ENCODE measurements around the gene HAPLN3.

Gene HAPLN3

GRCh38 chr15:88891540-88892254 lies 3.6 kb downstream of the HAPLN3 start:
- no peak for DNase-seq

DNA sequence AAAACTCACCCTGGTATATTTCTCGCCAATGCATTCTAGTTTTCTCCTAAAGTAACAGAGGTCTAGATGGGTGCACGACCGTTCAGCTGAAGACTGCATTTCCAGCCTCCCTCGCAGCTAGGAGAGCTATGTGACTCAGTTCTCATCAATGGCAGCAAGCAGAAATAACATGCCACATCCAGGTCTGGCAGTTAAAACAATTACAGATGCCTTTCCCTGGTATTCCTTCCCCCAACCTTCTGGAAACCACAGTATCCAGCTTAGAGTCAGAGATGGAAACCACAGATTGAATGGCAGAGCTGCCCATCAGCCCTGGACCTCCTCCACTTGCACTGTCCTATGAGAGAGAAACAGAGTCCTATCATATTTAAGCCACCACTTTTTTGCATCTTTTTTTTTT lies 4.8 kb downstream of the HAPLN3 start:
- no peak for DNase-seq

DNA sequence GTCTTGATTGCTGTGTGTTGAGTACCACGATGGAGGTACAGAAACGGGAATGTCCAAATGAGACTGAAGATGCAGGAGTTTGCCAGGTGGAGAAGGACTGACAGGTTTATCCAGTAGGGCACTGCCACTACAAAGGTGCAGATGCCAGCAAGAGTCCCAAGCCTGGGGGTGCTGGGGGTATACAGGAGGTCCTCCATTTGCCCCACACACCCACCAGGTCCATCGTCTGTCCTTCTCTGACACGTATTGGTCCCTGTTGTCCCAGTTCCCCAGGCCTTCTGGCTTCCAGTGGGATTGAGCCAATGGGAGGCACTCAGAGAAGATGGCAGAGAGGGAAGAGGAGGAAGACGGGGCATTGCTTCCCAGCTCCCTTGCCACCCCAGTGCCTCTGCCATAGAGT lies 6.6 kb downstream of the HAPLN3 start:
- DNase-seq = no peak

DNA sequence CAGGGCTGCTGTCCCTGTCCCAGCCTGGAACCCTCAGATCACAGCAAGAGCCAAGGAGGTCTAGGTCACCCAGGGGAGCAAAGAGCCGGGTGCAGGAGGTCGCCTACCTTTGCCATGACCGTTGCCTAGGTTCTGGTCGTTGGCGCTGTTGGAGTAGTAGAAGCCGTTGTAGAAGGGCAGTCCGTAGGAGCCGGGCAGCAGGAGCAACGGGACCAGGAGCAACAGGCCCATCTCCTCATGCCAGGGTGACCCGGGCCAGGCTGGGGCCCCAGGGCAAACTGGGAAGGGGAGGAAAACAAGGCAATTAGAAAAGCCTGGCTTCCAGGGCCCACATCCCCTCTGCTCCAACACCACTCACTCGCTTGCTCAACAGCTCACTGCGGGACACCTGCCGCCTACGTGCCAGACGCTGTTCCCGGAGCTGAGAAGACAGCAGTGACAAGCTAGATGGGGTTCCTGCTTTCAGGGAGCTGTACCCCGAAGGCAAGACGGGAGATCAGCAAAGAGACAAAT lies 8.2 kb downstream of the HAPLN3 start:
- DNase-seq = no peak

DNA sequence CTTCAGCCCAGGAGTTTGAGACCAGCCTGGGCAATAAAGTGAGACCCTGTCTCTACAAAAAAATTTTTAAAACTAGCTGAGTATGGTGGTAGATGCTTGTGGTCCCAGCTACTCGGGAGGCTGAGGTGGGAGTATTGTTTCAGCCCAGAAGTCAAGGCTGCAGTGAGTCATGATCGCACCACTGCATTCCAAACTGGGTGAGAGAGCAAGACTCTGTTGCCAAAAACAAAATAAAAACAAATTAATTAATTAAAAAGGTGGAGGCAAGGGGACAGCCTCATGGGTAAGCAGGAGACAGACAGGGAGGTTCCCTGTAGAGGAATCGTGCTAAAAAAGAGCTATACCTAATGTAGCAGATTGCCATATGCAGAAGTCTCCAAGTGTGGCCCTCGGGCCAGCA lies 12.6 kb downstream of the HAPLN3 start:
- DNase-seq = no peak

- no peak for DNase-seq
Measured at GRCh38 chr15:88881775-88882174, 13.6 kb downstream of the HAPLN3 start.

DNA sequence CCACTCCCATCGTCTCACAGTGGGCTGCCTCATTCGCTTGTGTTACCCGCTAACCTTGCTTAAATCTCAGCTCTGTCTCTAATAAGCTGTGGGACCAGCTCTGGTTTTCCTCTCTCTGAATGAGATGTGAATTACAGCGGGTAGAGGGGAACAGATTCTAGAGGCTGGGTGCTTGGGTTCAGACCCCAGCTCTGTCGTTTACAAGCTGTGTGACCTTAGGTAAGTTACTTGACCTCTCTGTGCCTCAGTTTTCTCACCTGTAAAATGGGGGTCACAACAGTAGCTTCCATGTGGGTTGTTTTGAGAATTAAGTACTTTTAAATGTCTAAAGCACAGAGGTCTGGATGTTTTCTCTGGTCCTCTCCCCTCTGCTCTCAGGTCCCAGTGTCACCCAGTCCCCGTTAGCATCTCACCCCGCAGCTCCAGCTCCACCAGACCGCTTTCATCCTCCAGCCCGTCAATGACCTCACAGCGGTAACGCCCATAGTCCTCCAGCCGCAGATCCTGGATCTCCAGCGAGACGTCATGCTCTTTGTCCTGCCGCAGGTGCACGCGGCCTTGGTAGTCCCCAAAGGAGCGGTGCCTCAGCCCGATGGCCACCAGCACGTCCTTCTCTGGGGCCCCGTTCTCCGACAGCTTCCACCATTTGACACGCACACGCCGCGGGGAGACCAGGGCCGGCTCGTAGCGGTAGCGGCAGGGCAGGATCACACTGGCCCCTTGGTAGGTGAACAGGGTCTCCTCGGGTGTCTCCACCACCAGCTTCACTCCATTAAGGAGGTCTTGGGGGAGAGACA lies 14.2 kb downstream of the HAPLN3 start:
- no peak for DNase-seq

- no peak for DNase-seq
Measured at GRCh38 chr15:88878720-88879184, 16.6 kb downstream of the HAPLN3 start.

DNA sequence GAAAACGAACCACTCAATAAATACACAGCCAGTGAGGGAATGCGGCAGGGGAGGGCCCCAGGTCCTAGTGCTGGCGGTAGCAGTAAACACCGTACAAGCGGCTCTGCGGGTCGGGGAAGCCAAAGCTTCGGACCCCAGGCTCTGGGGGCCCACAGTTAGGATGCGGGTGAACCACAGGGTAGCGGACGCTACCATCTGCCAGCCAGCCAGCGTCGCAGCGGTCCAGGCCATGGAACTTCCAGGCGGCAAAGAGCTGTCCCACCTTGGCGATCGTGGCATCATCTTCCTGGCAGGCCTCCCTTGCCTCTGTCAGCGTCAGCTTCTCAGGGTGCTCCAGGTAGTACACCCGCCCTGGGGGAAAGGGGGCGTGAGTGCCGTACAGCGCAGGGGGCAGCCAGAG lies 17.4 kb downstream of the HAPLN3 start:
- DNase-seq = no peak

DNA sequence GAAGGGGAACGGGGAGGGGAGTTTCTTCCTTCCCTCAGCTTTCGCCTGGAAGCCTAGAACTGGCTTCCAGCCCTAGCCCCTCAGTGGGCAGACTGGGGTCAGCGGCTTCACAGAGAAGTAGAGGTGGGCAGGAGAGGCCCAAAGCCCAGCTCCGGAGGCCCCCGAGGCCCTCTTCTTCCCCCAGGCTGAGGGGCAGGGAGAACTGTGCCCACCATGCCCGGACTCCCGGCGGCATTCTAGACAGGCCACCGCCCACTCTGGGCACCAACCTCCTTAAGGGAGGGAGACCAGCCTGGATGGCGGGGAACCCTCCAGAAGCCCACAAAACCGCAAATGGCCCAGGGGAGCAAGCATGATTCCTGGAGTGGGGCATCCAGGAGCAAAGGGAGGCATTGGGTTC lies 17.9 kb downstream of the HAPLN3 start:
- no peak for DNase-seq

GRCh38 chr15:88876573-88876972 lies 18.8 kb downstream of the HAPLN3 start:
- no peak for DNase-seq

GRCh38 chr15:88874684-88875083 lies 20.7 kb downstream of the HAPLN3 start:
- no peak for DNase-seq

DNA sequence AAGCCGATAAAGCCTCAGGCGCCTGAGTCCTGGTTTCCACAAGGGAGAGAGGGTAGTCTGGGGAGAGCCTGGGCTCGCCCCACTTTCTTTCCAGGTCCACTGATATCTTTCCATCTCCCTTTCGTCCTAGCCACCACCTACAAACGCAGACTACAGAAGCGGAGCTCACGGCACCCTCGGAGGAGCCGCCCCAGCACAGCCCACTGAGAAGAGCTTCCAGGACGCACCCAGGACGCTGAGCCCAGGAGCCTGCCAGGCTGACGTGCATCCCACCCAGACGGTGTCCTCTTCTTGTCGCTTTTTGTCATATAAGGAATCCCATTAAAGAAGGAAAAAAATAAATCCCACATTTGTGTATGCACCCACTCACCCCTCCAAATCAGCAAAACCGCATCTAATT lies 21.1 kb downstream of the HAPLN3 start:
- no peak for DNase-seq

DNA sequence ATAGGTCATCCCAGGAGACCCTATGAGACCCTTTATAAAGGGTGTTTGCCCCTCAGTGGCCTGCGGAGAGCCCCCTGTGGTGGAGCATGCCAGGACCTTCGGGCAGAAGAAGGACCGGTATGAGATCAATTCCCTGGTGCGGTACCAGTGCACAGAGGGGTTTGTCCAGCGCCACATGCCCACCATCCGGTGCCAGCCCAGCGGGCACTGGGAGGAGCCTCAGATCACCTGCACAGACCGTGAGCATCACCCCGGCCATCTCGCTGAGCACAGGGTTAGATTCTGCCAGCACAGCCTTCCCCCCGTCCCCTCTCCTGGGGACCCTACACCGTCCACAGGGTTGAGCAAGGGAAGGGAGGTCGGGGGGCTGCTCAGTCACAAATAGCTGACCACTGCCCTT lies 21.6 kb downstream of the HAPLN3 start:
- no peak for DNase-seq

DNA sequence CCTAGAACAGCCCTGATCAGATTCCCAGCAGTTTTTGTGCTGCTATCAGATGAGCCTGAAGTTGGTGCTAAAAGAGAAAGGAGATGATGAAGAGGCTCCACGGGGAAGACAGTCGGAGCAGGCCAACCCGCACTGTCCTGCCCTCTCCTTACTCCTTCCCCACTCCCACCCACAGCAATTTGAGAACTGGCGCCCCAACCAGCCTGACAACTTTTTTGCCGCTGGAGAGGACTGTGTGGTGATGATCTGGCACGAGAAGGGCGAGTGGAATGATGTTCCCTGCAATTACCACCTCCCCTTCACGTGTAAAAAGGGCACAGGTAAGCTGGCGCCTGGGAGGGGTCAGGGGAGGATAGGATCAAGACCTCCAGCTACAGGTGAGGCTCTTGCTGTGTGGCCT lies 22.6 kb downstream of the HAPLN3 start:
- DNase-seq = no peak

DNA sequence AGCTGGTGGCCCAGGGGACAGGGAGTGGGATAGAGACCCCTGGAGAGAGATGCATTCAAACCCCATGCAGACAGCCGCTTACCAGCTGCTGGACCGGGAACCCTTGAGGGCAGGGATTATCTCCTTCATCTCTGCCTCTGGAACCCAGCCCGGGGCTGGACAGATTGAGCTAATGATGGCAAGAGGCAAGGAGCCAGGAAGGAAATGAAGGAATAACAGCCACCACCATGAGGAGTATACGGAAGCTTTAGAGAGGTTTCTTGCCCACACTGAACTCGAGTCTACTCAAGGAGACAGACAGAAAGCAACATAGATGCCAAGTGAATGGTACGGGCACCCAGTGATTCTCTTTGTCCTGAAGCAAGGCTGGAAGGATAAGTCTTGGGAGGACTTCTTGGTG lies 23.2 kb downstream of the HAPLN3 start:
- DNase-seq = no peak

- no peak for DNase-seq
Measured at GRCh38 chr15:88871313-88871712, 24.0 kb downstream of the HAPLN3 start.

DNA sequence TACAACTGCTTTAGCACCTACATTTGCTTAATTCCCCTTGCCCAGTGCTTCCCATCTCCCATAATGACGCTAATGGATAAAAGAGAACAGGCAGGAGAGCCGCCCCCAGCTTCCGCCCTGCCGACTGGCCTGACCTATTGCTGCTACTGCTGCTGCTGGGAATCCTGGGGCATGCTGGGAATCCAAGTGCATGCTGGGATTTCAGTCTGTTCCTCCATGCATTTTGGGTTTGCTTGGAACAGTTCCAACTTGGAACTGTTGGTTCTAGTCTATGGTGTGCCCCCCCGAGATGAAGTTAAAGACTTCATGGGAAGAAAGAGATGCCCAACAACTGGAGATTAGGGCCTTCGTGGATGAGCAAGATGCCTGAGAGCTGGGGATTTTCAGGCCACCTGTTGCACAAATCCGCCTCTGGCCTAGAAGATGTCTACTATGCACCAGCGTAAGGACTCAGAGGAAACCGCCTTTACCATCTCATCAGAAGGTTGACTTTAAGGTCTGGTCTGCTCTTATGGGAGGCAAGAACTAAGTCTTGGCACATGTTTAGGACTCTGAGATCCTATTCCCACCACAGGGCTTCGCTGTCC lies 29.0 kb downstream of the HAPLN3 start:
- DNase-seq = no peak

GRCh38 chr15:88865498-88866099 lies 29.7 kb downstream of the HAPLN3 start:
- DNase-seq = no peak

GRCh38 chr15:88864861-88865497 lies 30.4 kb downstream of the HAPLN3 start:
- no peak for DNase-seq

DNA sequence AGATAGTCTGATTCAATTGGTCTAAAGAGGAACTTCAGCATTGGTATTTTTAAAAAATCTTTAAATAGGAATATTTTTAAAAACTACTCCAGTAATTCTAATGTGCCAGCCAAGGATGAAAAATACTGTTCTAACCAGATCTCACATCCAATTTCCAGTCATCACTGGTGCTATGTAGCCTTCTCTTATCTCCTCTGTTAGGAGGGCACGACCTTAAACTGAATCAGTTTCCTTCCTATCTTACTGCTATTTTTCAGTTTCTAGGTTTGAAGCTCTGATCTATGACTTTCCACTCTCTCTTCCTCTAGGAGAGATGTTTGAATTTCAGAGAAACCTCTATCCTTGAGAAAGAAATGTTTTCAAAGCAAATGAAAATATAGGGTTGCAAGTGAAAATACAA lies 31.9 kb downstream of the HAPLN3 start:
- DNase-seq = no peak

GRCh38 chr15:88860212-88860611 lies 35.1 kb downstream of the HAPLN3 start:
- DNase-seq = no peak

- DNase-seq = no peak
Measured at GRCh38 chr15:88859550-88859949, 35.8 kb downstream of the HAPLN3 start.

Data from right forelimb (tissue), 1 donor.